ENCODE measurements around the gene IQCF6.

DNA sequence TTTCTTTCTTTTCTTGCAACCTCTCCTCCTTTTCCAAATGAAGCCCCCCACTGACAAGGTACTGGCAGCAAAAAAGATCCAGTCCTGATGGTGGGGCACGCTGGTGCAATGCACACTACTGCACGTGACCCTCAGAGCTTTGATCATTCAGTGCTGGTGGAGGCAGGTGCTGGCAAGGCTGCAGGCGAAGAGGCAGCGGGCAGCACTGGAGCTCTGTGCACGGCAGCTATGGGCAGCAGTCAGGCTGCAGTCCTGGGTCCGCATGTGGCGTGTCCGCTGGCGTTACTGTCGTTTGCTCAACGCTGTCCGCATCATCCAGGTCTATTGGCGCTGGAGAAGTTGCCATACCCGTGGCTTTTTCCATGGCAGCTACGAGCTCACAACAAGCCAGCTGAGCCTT lies 40.1 kb upstream of the IQCF6 start:
- TF ChIP-seq, protein P1, sequence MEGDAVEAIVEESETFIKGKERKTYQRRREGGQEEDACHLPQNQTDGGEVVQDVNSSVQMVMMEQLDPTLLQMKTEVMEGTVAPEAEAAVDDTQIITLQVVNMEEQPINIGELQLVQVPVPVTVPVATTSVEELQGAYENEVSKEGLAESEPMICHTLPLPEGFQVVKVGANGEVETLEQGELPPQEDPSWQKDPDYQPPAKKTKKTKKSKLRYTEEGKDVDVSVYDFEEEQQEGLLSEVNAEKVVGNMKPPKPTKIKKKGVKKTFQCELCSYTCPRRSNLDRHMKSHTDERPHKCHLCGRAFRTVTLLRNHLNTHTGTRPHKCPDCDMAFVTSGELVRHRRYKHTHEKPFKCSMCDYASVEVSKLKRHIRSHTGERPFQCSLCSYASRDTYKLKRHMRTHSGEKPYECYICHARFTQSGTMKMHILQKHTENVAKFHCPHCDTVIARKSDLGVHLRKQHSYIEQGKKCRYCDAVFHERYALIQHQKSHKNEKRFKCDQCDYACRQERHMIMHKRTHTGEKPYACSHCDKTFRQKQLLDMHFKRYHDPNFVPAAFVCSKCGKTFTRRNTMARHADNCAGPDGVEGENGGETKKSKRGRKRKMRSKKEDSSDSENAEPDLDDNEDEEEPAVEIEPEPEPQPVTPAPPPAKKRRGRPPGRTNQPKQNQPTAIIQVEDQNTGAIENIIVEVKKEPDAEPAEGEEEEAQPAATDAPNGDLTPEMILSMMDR (IDR thresholded peaks at IDR 0.05): no peak
- TF ChIP-seq POLR2A (IDR thresholded peaks at IDR 0.05): no peak

All from heart left ventricle (tissue), 13 donors.